Hepatocyte (in vitro differentiated cells): ENCODE results near the gene USP48. TPM values are rescaled to one million over a fixed set of nuclear protein-coding genes. Genes with fewer than 3 reads are reported as not detected.

Experiments used
- DNase-seq: peaks from one replicate; pipeline ENCODE4 v3.0.0-alpha.2; 2016; ENCODE audit warnings: low spot score
- H2AFZ ChIP-seq: fragments of 200-600 bp; sonication (generic); 2 replicates; pipeline ENCODE4 v1.6.0; 2016; ENCODE audit warnings: antibody characterized with exemption, mild to moderate bottlenecking
- H3K27ac ChIP-seq: fragments of 200-600 bp; sonication (generic); 2 replicates; pipeline ENCODE4 v1.5.1; 2016; ENCODE audit warnings: mild to moderate bottlenecking
- H3K27me3 ChIP-seq: fragments of 200-600 bp; sonication (generic); 2 replicates; pipeline ENCODE4 v1.6.1; 2016
- H3K36me3 ChIP-seq: fragments of 200-600 bp; sonication (generic); replicated peaks from 2 replicates; pipeline ENCODE4 v1.5.1; 2016; ENCODE audit warnings: low read depth; ENCODE audit not compliant: insufficient read depth
- H3K4me1 ChIP-seq: fragments of 200-600 bp; sonication (generic); 2 replicates; pipeline ENCODE4 v1.5.1; 2016; ENCODE audit warnings: mild to moderate bottlenecking, moderate library complexity; ENCODE audit not compliant: insufficient read depth
- H3K4me2 ChIP-seq: fragments of 200-600 bp; sonication (generic); 2 replicates; pipeline ENCODE4 v1.6.0; 2016
- H3K4me3 ChIP-seq: fragments of 200-600 bp; sonication (generic); 2 replicates; pipeline ENCODE4 v1.5.1; 2016; ENCODE audit warnings: mild to moderate bottlenecking
- H3K79me2 ChIP-seq: fragments of 200-600 bp; sonication (generic); 2 replicates; pipeline ENCODE4 v1.6.0; 2017; ENCODE audit warnings: mild to moderate bottlenecking
- H3K9me2 ChIP-seq: fragments of 200-600 bp; sonication (generic); replicated peaks from 2 replicates; pipeline ENCODE4 v1.6.0; 2017; ENCODE audit warnings: mild to moderate bottlenecking; ENCODE audit not compliant: insufficient read depth
- H3K9me3 ChIP-seq: fragments of 200-600 bp; sonication (generic); 2 replicates; pipeline ENCODE4 v1.5.1; 2016; ENCODE audit warnings: low read depth, mild to moderate bottlenecking
- H4K20me1 ChIP-seq: fragments of 200-600 bp; sonication (generic); 2 replicates; pipeline ENCODE4 v1.6.0; 2016; ENCODE audit warnings: mild to moderate bottlenecking; ENCODE audit not compliant: insufficient read depth, poor library complexity, severe bottlenecking
- EZH2 ChIP-seq: fragments of 200-600 bp; sonication (generic); IDR thresholded peaks from 2 replicates; pipeline ENCODE4 v1.6.1; 2016; ENCODE audit warnings: antibody characterized with exemption, mild to moderate bottlenecking, borderline replicate concordance
- EZH2phosphoT487 ChIP-seq: fragments of 200-600 bp; sonication (generic); IDR thresholded peaks from one replicate; pipeline ENCODE4 v1.6.1; 2018; ENCODE audit warnings: antibody characterized with exemption, mild to moderate bottlenecking, low read depth, moderate library complexity; ENCODE audit not compliant: unreplicated experiment, severe bottlenecking
- WGBS: methylation state at CpG from one replicate; pipeline ENCODE4 v1.1.6; 2016; ENCODE audit warnings: low lambda C conversion rate; ENCODE audit errors: missing lambda C conversion rate; 5-methylcytosine and 5-hydroxymethylcytosine counted together
- polyA plus RNA-seq: library from polyadenylated mRNA; unstranded; fragments of >200 nt; fragmentation: Nextera tagmentation; extraction: Ambion mirVana; gene quantifications from 2 replicates; pipeline ENCODE4 v1.2.1, GENCODE V29; 2016
- total RNA-seq: library from RNA; depleted of rRNA; stranded (reverse); fragments of >200 nt; gene quantifications from 2 replicates; pipeline ENCODE4 v1.2.3, GENCODE V29; 2014
- TF ChIP-seq, protein P1 (sequence below): fragments of 200-600 bp; sonication (generic); IDR thresholded peaks from 2 replicates; pipeline ENCODE4 v1.5.1; 2016; ENCODE audit warnings: antibody characterized with exemption, mild to moderate bottlenecking; ENCODE audit not compliant: poor library complexity

USP48 gene
- total and polyA plus RNA-seq, 2 experiments from 2014 or later: 38.9 to 39.5 TPM

DNA sequence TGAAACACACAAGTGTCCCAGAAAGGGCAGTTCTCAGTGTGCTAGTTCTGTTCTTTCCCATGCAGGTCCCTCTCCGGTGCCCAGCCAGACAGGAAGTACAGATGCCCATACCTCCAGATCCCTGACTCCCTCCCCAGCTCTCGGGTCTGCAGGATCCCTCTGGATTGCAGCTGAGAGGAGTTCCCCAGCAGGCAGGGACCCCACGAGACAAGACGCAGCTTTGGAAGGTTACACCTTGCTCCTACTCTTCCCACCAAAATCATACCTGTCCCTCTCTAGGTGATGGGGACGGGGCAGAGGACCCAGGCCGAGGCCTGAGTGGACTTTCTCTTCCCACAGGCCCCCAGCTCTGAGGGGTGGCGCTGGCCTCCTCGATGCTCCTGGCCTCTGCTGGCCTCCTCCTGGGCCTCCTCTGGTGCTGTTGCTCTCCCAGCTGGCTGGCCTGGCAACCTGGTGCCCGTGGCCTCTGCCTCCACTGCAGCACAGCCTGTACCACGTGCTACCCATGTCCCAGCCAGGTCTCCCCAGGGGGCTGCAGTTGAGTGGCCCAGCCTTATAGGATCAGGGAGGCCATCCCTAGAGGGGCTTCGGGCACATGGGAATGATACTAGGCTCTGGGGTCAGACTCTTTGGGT, 38.6 kb upstream of the USP48 start:
- no peak overlapping the region for H3K4me3 ChIP-seq
- H3K9me2 ChIP-seq: no peaks in the 10 kb centered on the region
- H3K27me3 ChIP-seq: no peaks in the 10 kb centered on the region
- H2AFZ ChIP-seq: no peak overlapping the region
- DNase-seq: no peak
- no peak overlapping the region for H3K4me2 ChIP-seq
- no peaks in the 10 kb centered on the region for H4K20me1 ChIP-seq
- H3K36me3 ChIP-seq: no peaks in the 10 kb centered on the region
- 94% methylated on average over 11 of the region's 11 CpGs for WGBS
- TF ChIP-seq, protein P1, sequence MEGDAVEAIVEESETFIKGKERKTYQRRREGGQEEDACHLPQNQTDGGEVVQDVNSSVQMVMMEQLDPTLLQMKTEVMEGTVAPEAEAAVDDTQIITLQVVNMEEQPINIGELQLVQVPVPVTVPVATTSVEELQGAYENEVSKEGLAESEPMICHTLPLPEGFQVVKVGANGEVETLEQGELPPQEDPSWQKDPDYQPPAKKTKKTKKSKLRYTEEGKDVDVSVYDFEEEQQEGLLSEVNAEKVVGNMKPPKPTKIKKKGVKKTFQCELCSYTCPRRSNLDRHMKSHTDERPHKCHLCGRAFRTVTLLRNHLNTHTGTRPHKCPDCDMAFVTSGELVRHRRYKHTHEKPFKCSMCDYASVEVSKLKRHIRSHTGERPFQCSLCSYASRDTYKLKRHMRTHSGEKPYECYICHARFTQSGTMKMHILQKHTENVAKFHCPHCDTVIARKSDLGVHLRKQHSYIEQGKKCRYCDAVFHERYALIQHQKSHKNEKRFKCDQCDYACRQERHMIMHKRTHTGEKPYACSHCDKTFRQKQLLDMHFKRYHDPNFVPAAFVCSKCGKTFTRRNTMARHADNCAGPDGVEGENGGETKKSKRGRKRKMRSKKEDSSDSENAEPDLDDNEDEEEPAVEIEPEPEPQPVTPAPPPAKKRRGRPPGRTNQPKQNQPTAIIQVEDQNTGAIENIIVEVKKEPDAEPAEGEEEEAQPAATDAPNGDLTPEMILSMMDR: no peak
- TF ChIP-seq EZH2phosphoT487 (no peak), EZH2 (no peak)
- H3K79me2 ChIP-seq: no peaks in the 10 kb centered on the region
- no peaks in the 10 kb centered on the region for H3K9me3 ChIP-seq
- no peaks in the 10 kb centered on the region for H3K4me1 ChIP-seq
- H3K27ac ChIP-seq: no peak overlapping the region

DNA sequence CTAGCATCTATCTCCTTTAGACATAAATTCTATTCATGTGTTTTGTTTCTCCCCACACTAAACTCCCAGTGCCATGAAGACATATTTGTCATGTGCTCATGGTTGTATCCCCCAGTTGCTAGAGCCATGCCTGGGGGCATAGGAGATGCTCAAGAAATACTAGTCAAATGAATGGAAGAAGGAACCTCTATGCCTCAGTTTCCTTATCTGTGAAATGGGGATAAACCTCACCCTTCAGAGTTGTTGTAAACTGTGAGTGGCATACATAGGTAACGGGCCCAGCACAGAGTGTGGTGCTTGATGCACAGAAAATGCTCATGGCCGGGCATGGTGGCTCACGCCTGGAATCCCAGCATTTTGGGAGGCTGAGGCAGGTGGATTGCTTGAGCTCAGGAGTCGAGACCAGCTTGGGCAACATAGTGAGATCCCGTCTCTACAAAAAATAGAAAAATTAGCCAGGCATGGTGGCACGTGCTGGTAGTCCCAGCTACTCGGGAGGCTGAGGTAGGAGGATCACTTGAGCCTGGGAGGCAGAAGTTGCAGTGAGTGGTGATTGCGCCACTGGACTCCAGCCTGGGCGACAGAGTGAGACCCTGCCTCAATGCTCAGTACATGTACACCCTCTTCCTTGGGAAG, 37.8 kb upstream of the USP48 start:
- no peaks in the 10 kb centered on the region for H3K36me3 ChIP-seq

DNA sequence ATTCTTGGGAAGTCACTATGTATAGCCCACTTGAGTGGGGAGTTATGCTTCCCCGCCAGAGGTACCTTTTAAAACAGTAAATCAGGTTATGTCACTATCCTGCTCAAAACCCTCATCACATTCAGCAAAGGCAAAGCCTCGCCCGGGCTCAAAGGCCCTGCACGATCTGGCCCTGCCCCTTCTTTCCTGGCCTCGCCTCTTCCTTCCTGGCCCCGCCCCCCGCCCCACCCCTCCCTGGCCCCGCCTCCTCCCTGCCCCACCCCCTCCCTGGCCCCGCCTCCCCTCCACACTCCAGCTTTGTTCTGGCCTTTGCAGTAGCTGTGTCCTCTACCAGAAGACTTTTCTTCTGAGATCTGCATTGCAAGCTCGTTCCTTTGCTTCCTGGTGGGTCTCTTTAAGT, 35.7 kb upstream of the USP48 start:
- Histone ChIP-seq H3K4me1 (no peaks in the 10 kb centered on the region), H4K20me1 (no peaks in the 10 kb centered on the region), H3K9me3 (no peaks in the 10 kb centered on the region), H3K27me3 (no peaks in the 10 kb centered on the region), H2AFZ (no peak overlapping the region), H3K27ac (no peak overlapping the region), H3K36me3 (no peaks in the 10 kb centered on the region), H3K4me2 (no peak overlapping the region), H3K4me3 (no peak overlapping the region), H3K79me2 (no peaks in the 10 kb centered on the region), H3K9me2 (no peaks in the 10 kb centered on the region)
- TF ChIP-seq, protein P1: no peak
- no peak for TF ChIP-seq EZH2
- TF ChIP-seq EZH2phosphoT487: no peak
- WGBS: 69% methylated on average over 2 of the region's 10 CpGs
- peak; percentile 58 for DNase-seq

More for the DNA sequence above, 37.8 kb upstream of the USP48 start:
- Histone ChIP-seq H3K27me3 (no peaks in the 10 kb centered on the region), H3K27ac (no peak overlapping the region), H3K9me3 (no peaks in the 10 kb centered on the region), H4K20me1 (no peaks in the 10 kb centered on the region), H3K9me2 (no peaks in the 10 kb centered on the region), H3K79me2 (no peaks in the 10 kb centered on the region), H2AFZ (no peak overlapping the region), H3K4me2 (no peak overlapping the region), H3K4me3 (no peak overlapping the region), H3K4me1 (no peaks in the 10 kb centered on the region)
- WGBS: 97% methylated on average over 9 of the region's 9 CpGs
- TF ChIP-seq EZH2phosphoT487 (no peak), EZH2 (no peak)
- TF ChIP-seq, protein P1: no peak
- no peak for DNase-seq
